GM11168 (cell line): ENCODE measurements around the gene PSMD6.

ENCODE experiments used
- in situ Hi-C: fragments of 300-500 bp; cut with MboI; formaldehyde crosslinking; loops from one replicate; pipeline ENCODE4 v1.12.0; 2022; ENCODE audit warnings: low sequenced_read_pairs; ENCODE audit not compliant: unreplicated experiment

PSMD6 gene

DNA sequence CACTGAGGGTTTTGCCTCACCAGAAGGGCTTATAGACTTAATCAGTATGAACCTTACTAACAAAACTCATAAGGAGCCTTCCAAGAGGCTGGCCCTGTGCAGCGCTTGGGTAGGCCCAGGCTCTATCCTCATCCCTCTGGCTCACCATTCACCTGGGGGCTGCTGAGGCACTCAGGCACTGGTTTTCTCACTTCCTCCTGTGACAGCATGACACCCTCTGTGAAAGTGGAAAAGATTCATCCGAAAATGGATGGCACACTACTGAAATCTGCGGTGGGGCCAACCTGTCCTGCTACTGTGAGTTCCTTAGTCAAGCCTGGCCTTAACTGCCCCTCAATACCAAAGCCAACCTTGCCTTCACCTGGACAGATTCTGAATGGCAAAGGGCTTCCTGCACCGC, 41.3 kb downstream of the PSMD6 start:
- in situ Hi-C loops: no loop called here

GRCh38 chr3:63980830-63981498, 42.3 kb downstream of the PSMD6 start:
- in situ Hi-C loops: no loop called here

GRCh38 chr3:63980019-63980418, 43.3 kb downstream of the PSMD6 start:
- in situ Hi-C loops: no loop called here

- in situ Hi-C loops: no loop called here
Observed at GRCh38 chr3:63979093-63979885, 44.0 kb downstream of the PSMD6 start.

DNA sequence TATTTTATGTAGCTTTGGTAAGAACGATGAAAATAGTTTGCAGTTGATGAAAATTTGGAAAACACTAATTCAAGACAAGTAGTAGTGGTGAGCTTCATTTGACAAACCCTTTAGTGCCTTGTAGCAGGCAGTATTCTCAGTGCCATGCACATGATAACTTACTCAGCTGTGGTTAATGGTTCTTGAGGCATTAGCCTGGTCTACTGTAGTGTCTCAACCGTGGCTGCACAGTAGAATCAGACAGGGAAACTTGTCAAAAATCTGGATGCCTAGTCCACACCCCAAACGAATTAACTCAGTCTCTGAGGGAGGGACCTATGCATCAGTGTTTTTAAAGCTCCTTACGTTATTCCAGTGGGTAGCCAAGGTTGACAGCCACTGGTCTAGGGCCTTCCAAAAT, 45.4 kb downstream of the PSMD6 start:
- in situ Hi-C loops: no loop called here

DNA sequence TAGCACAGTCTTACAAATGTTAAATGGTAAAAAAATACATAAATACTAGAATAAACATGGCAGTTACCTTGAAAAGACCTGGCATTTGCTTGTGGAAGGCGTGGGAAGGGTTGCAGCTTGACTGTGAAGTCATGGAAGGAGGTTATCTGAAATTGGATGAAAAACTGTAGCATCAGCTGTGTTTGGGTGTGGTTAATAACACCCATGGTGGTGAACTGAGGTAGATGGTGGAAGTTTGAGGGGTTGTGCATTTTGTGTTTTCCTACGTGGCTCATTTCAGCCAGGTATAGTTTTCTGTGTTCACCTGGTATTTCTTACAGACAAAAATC, 46.5 kb downstream of the PSMD6 start:
- in situ Hi-C loops: no loop called here

- in situ Hi-C loops: no loop called here
Observed at GRCh38 chr3:63976161-63976871, 47.0 kb downstream of the PSMD6 start.

GRCh38 chr3:63975723-63976122, 47.6 kb downstream of the PSMD6 start:
- in situ Hi-C loops: no loop called here

GRCh38 chr3:63974451-63974850, 48.8 kb downstream of the PSMD6 start:
- in situ Hi-C loops: no loop called here

DNA sequence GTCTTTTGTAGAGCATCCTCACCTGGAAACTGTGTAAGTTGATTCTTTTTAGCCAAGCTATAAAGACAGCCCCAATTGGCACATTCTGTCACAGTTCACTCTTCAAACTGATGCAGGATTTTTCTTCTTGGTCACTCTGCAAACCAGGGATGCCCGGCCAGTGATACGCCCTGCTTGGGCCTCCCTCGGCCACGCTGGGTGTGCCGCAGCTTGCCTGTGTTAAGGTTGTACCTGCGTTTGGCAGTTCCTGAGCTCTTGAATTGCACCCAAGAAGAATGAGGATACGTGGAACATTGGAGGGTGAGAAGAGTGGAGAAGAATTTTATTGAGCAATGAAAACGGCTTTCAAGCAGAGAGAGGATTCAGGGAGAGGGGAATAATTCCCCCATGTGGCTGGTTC, 49.9 kb downstream of the PSMD6 start:
- in situ Hi-C loops: no loop called here

DNA sequence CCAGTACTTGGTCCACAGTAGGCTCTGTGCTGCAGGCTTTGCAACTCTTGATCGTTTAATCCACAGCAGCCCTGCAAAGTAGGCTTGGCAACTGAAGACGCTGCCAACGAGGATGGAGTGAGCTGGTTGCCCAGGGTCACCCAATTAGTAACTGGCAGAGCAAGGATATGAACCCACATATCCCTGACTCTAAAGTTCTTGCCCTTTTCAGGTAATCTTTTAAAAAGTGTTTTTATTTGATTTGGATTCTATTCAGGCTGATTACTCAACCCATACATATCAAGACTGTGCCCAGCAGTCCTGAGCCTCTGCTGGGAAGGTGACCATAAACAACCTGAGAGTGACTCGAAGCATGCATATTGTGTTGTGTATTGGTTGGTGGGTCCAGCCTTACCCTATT, 50.3 kb downstream of the PSMD6 start:
- in situ Hi-C loops: no loop called here

GRCh38 chr3:63972196-63972595, 51.1 kb downstream of the PSMD6 start:
- in situ Hi-C loops: no loop called here

GRCh38 chr3:63970631-63971475, 52.4 kb downstream of the PSMD6 start:
- in situ Hi-C loops: no loop called here

- in situ Hi-C loops: no loop called here
Observed at GRCh38 chr3:63969876-63970275, 53.4 kb downstream of the PSMD6 start.

GRCh38 chr3:63968612-63969350, 54.5 kb downstream of the PSMD6 start:
- in situ Hi-C loops: no loop called here

- in situ Hi-C loops: no loop called here
Observed at GRCh38 chr3:63967675-63968611, 55.4 kb downstream of the PSMD6 start.

DNA sequence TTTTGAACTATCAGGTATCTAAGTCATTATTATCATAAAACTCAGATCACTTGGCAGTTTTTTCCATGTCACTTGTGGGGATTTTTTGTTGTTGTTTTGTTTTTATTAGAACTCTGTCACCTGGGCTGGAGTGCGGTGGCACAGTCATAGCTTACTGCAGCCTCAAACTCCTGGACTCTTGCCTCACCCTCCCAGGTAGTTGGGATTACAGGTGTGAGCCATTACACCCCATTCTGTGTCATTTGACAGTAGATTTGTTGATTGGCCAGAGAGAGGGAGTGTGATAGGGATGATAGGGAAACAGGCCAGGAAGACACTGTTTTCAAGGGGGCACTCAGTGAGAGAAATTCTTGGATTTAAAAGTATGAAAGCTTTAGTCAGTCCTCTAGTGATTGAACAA, 56.4 kb downstream of the PSMD6 start:
- in situ Hi-C loops: no loop called here

DNA sequence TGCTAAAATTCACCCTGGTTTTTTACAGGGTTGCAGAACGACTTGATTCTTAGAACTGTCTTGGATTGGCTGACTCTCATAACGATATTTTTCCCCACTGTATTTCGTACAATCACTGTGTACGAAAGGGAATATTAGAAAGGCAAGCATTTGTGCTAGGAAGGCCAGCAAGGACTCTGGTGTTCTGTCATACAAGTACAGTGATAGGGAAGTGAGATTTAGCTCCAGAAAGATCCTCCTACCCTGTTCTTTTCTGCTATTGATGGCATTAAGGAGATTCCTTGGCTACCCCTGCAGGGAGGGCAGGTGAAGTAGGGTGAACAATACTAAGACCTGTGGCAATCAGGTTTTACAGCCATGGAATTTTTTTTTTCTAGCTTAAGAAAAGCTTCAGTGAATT, 57.3 kb downstream of the PSMD6 start:
- in situ Hi-C loops: no loop called here
